SK-N-SH treated with all-trans-retinoic acid at 6 μM for 48 hours (cell line): ENCODE results near the gene NT5C.

Experiments used
- ATAC-seq: fragments of 200-7000 bp; cut with Tn5 transposase; 3 replicates; pipeline ENCODE4 v1.9.1; 2020; ENCODE audit warnings: mild to moderate bottlenecking, moderate library complexity
- ARNTL ChIP-seq: fragments of 450-650 bp; formaldehyde crosslinking; IDR thresholded peaks from 2 replicates; pipeline ENCODE4 v1.5.0; 2020; ENCODE audit warnings: low read depth, mild to moderate bottlenecking, moderate library complexity, borderline replicate concordance
- BACH2 ChIP-seq: fragments of 250-450 bp; sonication (Bioruptor Pico); IDR thresholded peaks from 2 replicates; pipeline ENCODE4 v1.9.0; 2021; ENCODE audit warnings: mild to moderate bottlenecking, borderline replicate concordance
- CREB5 ChIP-seq: fragments of 250-450 bp; sonication (Bioruptor Pico); IDR thresholded peaks from 2 replicates; pipeline ENCODE4 v1.5.1; 2020; ENCODE audit warnings: low read depth, mild to moderate bottlenecking, moderate library complexity
- CSDC2 ChIP-seq: fragments of 250-450 bp; sonication (Bioruptor Pico); IDR thresholded peaks from 2 replicates; pipeline ENCODE4 v1.5.0; 2020; ENCODE audit warnings: mild to moderate bottlenecking, moderate library complexity
- ESRRG ChIP-seq: fragments of 250-450 bp; sonication (Bioruptor Pico); IDR thresholded peaks from 2 replicates; pipeline ENCODE4 v1.6.1; 2021; ENCODE audit warnings: mild to moderate bottlenecking
- GLIS3 ChIP-seq: fragments of 250-450 bp; sonication (Bioruptor Pico); IDR thresholded peaks from 2 replicates; pipeline ENCODE4 v1.5.0; 2020; ENCODE audit warnings: mild to moderate bottlenecking, moderate library complexity
- ISL1 ChIP-seq: fragments of 250-450 bp; sonication (Bioruptor Pico); IDR thresholded peaks from 2 replicates; pipeline ENCODE4 v2.1.2; 2022; ENCODE audit warnings: mild to moderate bottlenecking, moderate library complexity
- OSR1 ChIP-seq: fragments of 250-450 bp; sonication (Bioruptor Pico); IDR thresholded peaks from 2 replicates; pipeline ENCODE4 v1.8.0; 2022; ENCODE audit warnings: moderate library complexity, mild to moderate bottlenecking, inconsistent platforms
- PPARA ChIP-seq: fragments of 250-450 bp; sonication (Bioruptor Pico); IDR thresholded peaks from 2 replicates; pipeline ENCODE4 v1.5.0; 2020; ENCODE audit warnings: mild to moderate bottlenecking, borderline replicate concordance
- RARB ChIP-seq: fragments of 250-450 bp; sonication (Bioruptor Pico); IDR thresholded peaks from 2 replicates; pipeline ENCODE4 v1.8.0; 2021; ENCODE audit warnings: mild to moderate bottlenecking, moderate library complexity
- SNAI2 ChIP-seq: fragments of 250-450 bp; sonication (Bioruptor Pico); IDR thresholded peaks from 2 replicates; pipeline ENCODE4 v1.5.0; 2020; ENCODE audit warnings: mild to moderate bottlenecking, moderate library complexity
- TCF4 ChIP-seq: fragments of 250-450 bp; sonication (Bioruptor Pico); IDR thresholded peaks from 2 replicates; pipeline ENCODE4 v1.8.0; 2021; ENCODE audit warnings: mild to moderate bottlenecking, moderate library complexity, borderline replicate concordance
- TOX ChIP-seq: fragments of 250-450 bp; sonication (Bioruptor Pico); IDR thresholded peaks from 2 replicates; pipeline ENCODE4 v1.8.0; 2021; ENCODE audit warnings: mild to moderate bottlenecking, moderate library complexity, borderline replicate concordance
- ZC3H10 ChIP-seq: fragments of 250-450 bp; sonication (Bioruptor Pico); IDR thresholded peaks from 2 replicates; pipeline ENCODE4 v1.5.1; 2021; ENCODE audit warnings: mild to moderate bottlenecking, moderate library complexity
- ZFP3 ChIP-seq: fragments of 250-450 bp; sonication (Bioruptor Pico); IDR thresholded peaks from 2 replicates; pipeline ENCODE4 v1.5.0; 2020; ENCODE audit warnings: mild to moderate bottlenecking, moderate library complexity
- ZFP30 ChIP-seq: fragments of 450-650 bp; formaldehyde crosslinking; IDR thresholded peaks from 2 replicates; pipeline ENCODE4 v1.5.0; 2022; ENCODE audit warnings: mild to moderate bottlenecking, moderate library complexity
- ZNF565 ChIP-seq: fragments of 450-650 bp; formaldehyde crosslinking; conservative IDR thresholded peaks from 2 replicates; pipeline ENCODE4 v1.5.0; 2020; ENCODE audit warnings: low read depth, mild to moderate bottlenecking, moderate library complexity
- ZNF70 ChIP-seq: fragments of 450-650 bp; formaldehyde crosslinking; IDR thresholded peaks from 2 replicates; pipeline ENCODE4 v1.5.0; 2020; ENCODE audit warnings: mild to moderate bottlenecking, moderate library complexity
- TF ChIP-seq, protein P1 (sequence below): fragments of 250-450 bp; sonication (Bioruptor Pico); IDR thresholded peaks from 2 replicates; pipeline ENCODE4 v1.8.0; 2020; ENCODE audit warnings: mild to moderate bottlenecking, moderate library complexity, borderline replicate concordance
- TF ChIP-seq, protein P2 (sequence below): fragments of 250-450 bp; sonication (Bioruptor Pico); IDR thresholded peaks from 2 replicates; pipeline ENCODE4 v1.5.1; 2021; ENCODE audit warnings: mild to moderate bottlenecking, moderate library complexity
- TF ChIP-seq, protein P3 (sequence below): fragments of 250-450 bp; sonication (Bioruptor Pico); IDR thresholded peaks from 2 replicates; pipeline ENCODE4 v1.5.0; 2020; ENCODE audit warnings: mild to moderate bottlenecking, moderate library complexity

The NT5C gene

GRCh38 chr17:75082683-75083082, 48.9 kb downstream of the NT5C start:
- TF ChIP-seq ZC3H10 (CRISPR knock-in tag): no peak
- TF ChIP-seq, protein P1, sequence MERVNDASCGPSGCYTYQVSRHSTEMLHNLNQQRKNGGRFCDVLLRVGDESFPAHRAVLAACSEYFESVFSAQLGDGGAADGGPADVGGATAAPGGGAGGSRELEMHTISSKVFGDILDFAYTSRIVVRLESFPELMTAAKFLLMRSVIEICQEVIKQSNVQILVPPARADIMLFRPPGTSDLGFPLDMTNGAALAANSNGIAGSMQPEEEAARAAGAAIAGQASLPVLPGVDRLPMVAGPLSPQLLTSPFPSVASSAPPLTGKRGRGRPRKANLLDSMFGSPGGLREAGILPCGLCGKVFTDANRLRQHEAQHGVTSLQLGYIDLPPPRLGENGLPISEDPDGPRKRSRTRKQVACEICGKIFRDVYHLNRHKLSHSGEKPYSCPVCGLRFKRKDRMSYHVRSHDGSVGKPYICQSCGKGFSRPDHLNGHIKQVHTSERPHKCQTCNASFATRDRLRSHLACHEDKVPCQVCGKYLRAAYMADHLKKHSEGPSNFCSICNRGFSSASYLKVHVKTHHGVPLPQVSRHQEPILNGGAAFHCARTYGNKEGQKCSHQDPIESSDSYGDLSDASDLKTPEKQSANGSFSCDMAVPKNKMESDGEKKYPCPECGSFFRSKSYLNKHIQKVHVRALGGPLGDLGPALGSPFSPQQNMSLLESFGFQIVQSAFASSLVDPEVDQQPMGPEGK (CRISPR knock-in tag): no peak
- TF ChIP-seq, protein P2, sequence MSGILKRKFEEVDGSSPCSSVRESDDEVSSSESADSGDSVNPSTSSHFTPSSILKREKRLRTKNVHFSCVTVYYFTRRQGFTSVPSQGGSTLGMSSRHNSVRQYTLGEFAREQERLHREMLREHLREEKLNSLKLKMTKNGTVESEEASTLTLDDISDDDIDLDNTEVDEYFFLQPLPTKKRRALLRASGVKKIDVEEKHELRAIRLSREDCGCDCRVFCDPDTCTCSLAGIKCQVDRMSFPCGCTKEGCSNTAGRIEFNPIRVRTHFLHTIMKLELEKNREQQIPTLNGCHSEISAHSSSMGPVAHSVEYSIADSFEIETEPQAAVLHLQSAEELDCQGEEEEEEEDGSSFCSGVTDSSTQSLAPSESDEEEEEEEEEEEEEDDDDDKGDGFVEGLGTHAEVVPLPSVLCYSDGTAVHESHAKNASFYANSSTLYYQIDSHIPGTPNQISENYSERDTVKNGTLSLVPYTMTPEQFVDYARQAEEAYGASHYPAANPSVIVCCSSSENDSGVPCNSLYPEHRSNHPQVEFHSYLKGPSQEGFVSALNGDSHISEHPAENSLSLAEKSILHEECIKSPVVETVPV (CRISPR knock-in tag): no peak
- no peak for TF ChIP-seq CREB5 (CRISPR knock-in tag)
- no peak for TF ChIP-seq ISL1 (CRISPR knock-in tag)
- TF ChIP-seq ZNF70 (CRISPR knock-in tag): no peak
- no peak for TF ChIP-seq CSDC2 (CRISPR knock-in tag)
- TF ChIP-seq ZFP3: no peak
- TF ChIP-seq OSR1 (CRISPR knock-in tag): no peak
- TF ChIP-seq TOX (CRISPR knock-in tag): no peak
- no peak for ATAC-seq

- TF ChIP-seq CSDC2 (CRISPR knock-in tag) (no peak), ISL1 (CRISPR knock-in tag) (no peak), ARNTL (CRISPR knock-in tag) (no peak), RARB (CRISPR knock-in tag) (no peak), ZFP3 (no peak), TOX (CRISPR knock-in tag) (no peak), ZC3H10 (CRISPR knock-in tag) (no peak), ZNF565 (CRISPR knock-in tag) (no peak), ZFP30 (CRISPR knock-in tag) (no peak), GLIS3 (no peak), ESRRG (CRISPR knock-in tag) (no peak), TCF4 (CRISPR knock-in tag) (no peak), ZNF70 (CRISPR knock-in tag) (no peak), SNAI2 (CRISPR knock-in tag) (no peak), CREB5 (CRISPR knock-in tag) (no peak), PPARA (CRISPR knock-in tag) (no peak), BACH2 (CRISPR knock-in tag) (no peak), OSR1 (CRISPR knock-in tag) (no peak)
- TF ChIP-seq, protein P1 (CRISPR knock-in tag): no peak
- TF ChIP-seq, protein P3, sequence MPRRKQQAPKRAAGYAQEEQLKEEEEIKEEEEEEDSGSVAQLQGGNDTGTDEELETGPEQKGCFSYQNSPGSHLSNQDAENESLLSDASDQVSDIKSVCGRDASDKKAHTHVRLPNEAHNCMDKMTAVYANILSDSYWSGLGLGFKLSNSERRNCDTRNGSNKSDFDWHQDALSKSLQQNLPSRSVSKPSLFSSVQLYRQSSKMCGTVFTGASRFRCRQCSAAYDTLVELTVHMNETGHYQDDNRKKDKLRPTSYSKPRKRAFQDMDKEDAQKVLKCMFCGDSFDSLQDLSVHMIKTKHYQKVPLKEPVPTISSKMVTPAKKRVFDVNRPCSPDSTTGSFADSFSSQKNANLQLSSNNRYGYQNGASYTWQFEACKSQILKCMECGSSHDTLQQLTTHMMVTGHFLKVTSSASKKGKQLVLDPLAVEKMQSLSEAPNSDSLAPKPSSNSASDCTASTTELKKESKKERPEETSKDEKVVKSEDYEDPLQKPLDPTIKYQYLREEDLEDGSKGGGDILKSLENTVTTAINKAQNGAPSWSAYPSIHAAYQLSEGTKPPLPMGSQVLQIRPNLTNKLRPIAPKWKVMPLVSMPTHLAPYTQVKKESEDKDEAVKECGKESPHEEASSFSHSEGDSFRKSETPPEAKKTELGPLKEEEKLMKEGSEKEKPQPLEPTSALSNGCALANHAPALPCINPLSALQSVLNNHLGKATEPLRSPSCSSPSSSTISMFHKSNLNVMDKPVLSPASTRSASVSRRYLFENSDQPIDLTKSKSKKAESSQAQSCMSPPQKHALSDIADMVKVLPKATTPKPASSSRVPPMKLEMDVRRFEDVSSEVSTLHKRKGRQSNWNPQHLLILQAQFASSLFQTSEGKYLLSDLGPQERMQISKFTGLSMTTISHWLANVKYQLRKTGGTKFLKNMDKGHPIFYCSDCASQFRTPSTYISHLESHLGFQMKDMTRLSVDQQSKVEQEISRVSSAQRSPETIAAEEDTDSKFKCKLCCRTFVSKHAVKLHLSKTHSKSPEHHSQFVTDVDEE (CRISPR knock-in tag): no peak
- ATAC-seq: no peak
Measured at GRCh38 chr17:75081611-75082540, 49.7 kb downstream of the NT5C start.
